Urinary bladder (tissue), 4 donors: ENCODE results near the gene CRISPLD2. TPM values are rescaled to one million over a fixed set of nuclear protein-coding genes. Genes with fewer than 3 reads are reported as not detected.

Experiments
- DNase-seq: peaks from one replicate; pipeline ENCODE4 v3.0.0-alpha.2; 2015; ENCODE audit errors: extremely low spot score
- H3K27ac ChIP-seq: one replicate; pipeline ENCODE4 v1.5.1; 2013; ENCODE audit warnings: low read depth, mild to moderate bottlenecking, moderate library complexity
- H3K36me3 ChIP-seq: one replicate; pipeline ENCODE4 v1.6.1; 2013; ENCODE audit warnings: mild to moderate bottlenecking, moderate library complexity; ENCODE audit not compliant: insufficient read depth
- H3K4me1 ChIP-seq: one replicate; pipeline ENCODE4 v1.6.1; 2013; ENCODE audit warnings: mild to moderate bottlenecking, moderate library complexity; ENCODE audit not compliant: insufficient read depth
- H3K4me3 ChIP-seq: one replicate; pipeline ENCODE4 v1.5.1; 2013; ENCODE audit warnings: low read depth, low read length
- WGBS: extraction: QIAGEN DNeasy Blood & Tissue Kit; methylation state at CpG from one replicate; pipeline ENCODE4 v1.1.7; 2013; 5-methylcytosine and 5-hydroxymethylcytosine counted together
- polyA plus RNA-seq: library from polyadenylated mRNA; stranded (reverse); fragments of 200-250 nt; gene quantifications from one replicate; pipeline ENCODE4 v1.2.3, GENCODE V29; 2013
- total RNA-seq: library from RNA; depleted of rRNA; stranded (reverse); fragments of >200 nt; gene quantifications from one replicate; pipeline ENCODE4 v1.2.3, GENCODE V29; 2014
- donor health status: healthy with polysubstance abuse.
- donor health status: healthy.

Gene CRISPLD2
- total and polyA plus RNA-seq, 2 donors = 69.1 to 228 TPM

- no peaks in the 10 kb centered on the region for H3K4me1 ChIP-seq
- no peak overlapping the region for H3K27ac ChIP-seq
- no peak overlapping the region for H3K4me3 ChIP-seq
- DNase-seq = no peak
- no peaks in the 10 kb centered on the region for H3K36me3 ChIP-seq
- 48% methylated on average over 13 of the region's 13 CpGs for WGBS
These were observed 23.6 kb downstream of the CRISPLD2 start for GRCh38 chr16:84843149-84844048.

GRCh38 chr16:84844049-84844350, 24.2 kb downstream of the CRISPLD2 start:
- Histone ChIP-seq H3K4me3 (no peak overlapping the region), H3K36me3 (no peaks in the 10 kb centered on the region), H3K4me1 (no peaks in the 10 kb centered on the region), H3K27ac (no peak overlapping the region)
- 48% methylated on average over 5 of the region's 5 CpGs for WGBS
- DNase-seq = no peak

DNA sequence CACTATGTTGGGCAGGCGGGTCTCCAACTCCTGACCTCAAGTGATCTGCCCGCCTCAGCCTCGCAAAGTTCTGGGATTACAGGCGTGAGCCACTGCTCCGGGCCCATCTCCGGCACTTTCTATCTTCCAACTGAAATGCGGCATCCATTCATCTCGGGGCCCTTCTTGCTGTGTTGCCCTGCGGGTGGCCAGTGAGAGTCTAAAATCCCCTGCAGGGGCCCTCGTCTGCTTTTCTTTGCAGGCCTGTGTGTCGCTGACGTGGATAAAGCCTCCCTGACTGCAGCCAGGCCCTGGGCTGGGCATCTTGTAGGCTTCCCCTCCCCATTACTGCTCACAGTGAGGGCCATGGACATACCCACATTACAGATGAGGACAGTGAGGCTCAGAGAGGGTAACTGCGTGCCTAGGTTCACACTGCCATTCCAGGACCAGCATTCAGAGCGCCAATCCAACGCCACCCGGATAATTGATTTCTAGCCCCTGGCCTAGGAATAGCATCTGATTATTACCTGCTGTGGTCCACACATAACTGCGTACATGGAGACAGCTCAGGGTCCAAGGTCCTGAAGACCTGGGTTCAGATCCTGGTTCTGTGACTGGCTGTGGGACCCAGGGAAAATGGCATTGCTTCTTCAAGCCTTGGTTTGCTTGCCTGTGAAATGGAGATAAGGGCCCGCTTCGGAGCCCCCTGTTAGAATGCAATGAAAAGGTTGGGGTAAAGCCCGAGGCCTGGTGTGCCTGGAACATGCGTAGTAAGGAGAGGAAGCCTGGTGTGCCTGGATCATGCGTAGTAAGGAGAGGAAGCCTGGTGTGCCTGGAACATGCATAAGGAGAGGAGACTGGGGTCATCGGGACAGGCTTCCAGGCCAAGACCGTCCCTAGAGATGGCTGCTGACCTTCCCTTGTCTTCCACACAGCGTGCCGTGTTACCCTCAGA, 25.0 kb downstream of the CRISPLD2 start:
- no peak for DNase-seq
- H3K4me1 ChIP-seq = no peaks in the 10 kb centered on the region
- H3K4me3 ChIP-seq = no peak overlapping the region
- no peaks in the 10 kb centered on the region for H3K36me3 ChIP-seq
- no peak overlapping the region for H3K27ac ChIP-seq
- 84% methylated on average over 26 of the region's 26 CpGs for WGBS

GRCh38 chr16:84845496-84846002, 25.8 kb downstream of the CRISPLD2 start:
- WGBS = 79% methylated on average over 14 of the region's 14 CpGs
- Histone ChIP-seq H3K36me3 (no peaks in the 10 kb centered on the region), H3K27ac (no peak overlapping the region)

GRCh38 chr16:84847564-84848355, 28.0 kb downstream of the CRISPLD2 start:
- no peak for DNase-seq
- H3K36me3 ChIP-seq = peaks cover 2% of the 10 kb centered on the region
- H3K27ac ChIP-seq = no peak overlapping the region
- H3K4me1 ChIP-seq = no peaks in the 10 kb centered on the region
- H3K4me3 ChIP-seq = no peak overlapping the region
- WGBS = 78% methylated on average over 23 of the region's 23 CpGs

More at GRCh38 chr16:84845496-84846002, 25.8 kb downstream of the CRISPLD2 start:
- no peak for DNase-seq
- Histone ChIP-seq H3K4me1 (no peaks in the 10 kb centered on the region), H3K4me3 (no peak overlapping the region)

- Histone ChIP-seq H3K4me1 (no peaks in the 10 kb centered on the region), H3K4me3 (no peak overlapping the region), H3K27ac (no peak overlapping the region), H3K36me3 (peaks cover 2% of the 10 kb centered on the region)
- DNase-seq = no peak
- 71% methylated on average over 22 of the region's 22 CpGs for WGBS
These were observed 29.3 kb downstream of the CRISPLD2 start for GRCh38 chr16:84848986-84849634.

DNA sequence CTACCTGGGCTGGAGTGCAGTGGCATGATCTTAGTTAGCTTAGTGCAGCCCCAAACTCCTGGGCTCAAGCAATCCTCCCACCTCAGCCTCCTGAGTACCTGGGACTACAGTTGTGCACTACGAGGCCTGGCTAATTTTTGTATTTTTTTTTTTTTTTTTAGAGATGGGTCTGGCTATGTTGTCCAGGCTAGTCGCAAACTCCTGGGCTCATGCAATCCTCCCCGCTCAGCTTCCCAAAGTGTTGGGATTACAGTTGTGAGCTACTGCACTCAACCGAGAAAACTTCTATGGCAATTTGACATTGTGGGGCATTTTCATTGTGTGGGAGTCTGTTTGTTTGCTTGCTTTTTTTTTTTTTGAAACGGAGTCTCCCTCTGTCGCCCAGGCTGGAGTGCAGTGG, 30.0 kb downstream of the CRISPLD2 start:
- 93% methylated on average over 6 of the region's 6 CpGs for WGBS
- DNase-seq = no peak
- Histone ChIP-seq H3K36me3 (peaks cover 2% of the 10 kb centered on the region), H3K4me1 (no peaks in the 10 kb centered on the region), H3K27ac (no peak overlapping the region), H3K4me3 (no peak overlapping the region)

- WGBS = 97% methylated on average over 6 of the region's 6 CpGs
- no peak overlapping the region for H3K4me3 ChIP-seq
- H3K4me1 ChIP-seq = no peaks in the 10 kb centered on the region
- H3K27ac ChIP-seq = no peak overlapping the region
- peaks cover 2% of the 10 kb centered on the region for H3K36me3 ChIP-seq
- DNase-seq = no peak
These were observed 30.9 kb downstream of the CRISPLD2 start for GRCh38 chr16:84850714-84851113.

GRCh38 chr16:84851192-84852127, 31.7 kb downstream of the CRISPLD2 start:
- H3K4me3 ChIP-seq = no peak overlapping the region
- peaks cover 2% of the 10 kb centered on the region for H3K36me3 ChIP-seq
- no peak overlapping the region for H3K27ac ChIP-seq
- no peak for DNase-seq
- no peaks in the 10 kb centered on the region for H3K4me1 ChIP-seq
- WGBS = 85% methylated on average over 18 of the region's 18 CpGs

- Histone ChIP-seq H3K36me3 (peaks cover 2% of the 10 kb centered on the region), H3K27ac (no peak overlapping the region), H3K4me1 (no peaks in the 10 kb centered on the region), H3K4me3 (no peak overlapping the region)
- 77% methylated on average over 16 of the region's 16 CpGs for WGBS
- no peak for DNase-seq
These were observed 33.7 kb downstream of the CRISPLD2 start for GRCh38 chr16:84853534-84853933.

DNA sequence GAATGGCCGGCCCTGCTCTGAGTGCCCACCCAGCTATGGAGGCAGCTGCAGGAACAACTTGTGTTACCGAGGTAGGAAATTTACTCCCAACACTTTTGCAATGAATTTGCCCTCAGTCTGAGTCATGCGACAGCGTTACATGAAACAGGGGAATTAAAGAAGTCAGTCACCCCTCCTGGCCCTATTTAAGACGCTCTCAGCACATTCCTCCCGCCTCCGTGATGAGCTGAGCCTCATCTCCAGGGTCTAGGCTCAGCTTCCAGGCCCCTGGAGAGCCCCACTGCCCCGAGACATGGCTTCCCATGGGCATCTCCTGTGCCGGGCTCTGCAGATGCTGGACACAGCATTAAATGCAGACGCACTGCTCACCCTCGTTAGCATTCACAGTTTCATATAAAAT, 35.0 kb downstream of the CRISPLD2 start:
- H3K4me3 ChIP-seq = no peak overlapping the region
- peaks cover 2% of the 10 kb centered on the region for H3K36me3 ChIP-seq
- no peaks in the 10 kb centered on the region for H3K4me1 ChIP-seq
- no peak for DNase-seq
- no peak overlapping the region for H3K27ac ChIP-seq
- WGBS = 80% methylated on average over 11 of the region's 11 CpGs
